ENCODE data around the gene C16orf74. TPM values are rescaled to one million over a fixed set of nuclear protein-coding genes. Genes with fewer than 3 reads are reported as not detected.

Gene C16orf74
- total RNA-seq, 6 experiments from 2014 or later: 13.4 to 18.6 (median 15.7) TPM

GRCh38 chr16:85665929-85666328 is 85.0 kb downstream of the C16orf74 start:
- Mint-ChIP-seq H3K27me3 (ENCODE audit: insufficient read depth) (peaks cover 12% of the 10 kb centered on the region), H3K36me3 (ENCODE audit: low read depth) (peaks cover 46% of the 10 kb centered on the region), H3K4me1 (ENCODE audit: low read depth) (no peaks in the 10 kb centered on the region), H3K9me3 (no peaks in the 10 kb centered on the region), H3K27ac (no peak overlapping the region), H3K4me3 (no peak overlapping the region; the same call in 1 of the 2 replicates)
- TF ChIP-seq, protein P1, sequence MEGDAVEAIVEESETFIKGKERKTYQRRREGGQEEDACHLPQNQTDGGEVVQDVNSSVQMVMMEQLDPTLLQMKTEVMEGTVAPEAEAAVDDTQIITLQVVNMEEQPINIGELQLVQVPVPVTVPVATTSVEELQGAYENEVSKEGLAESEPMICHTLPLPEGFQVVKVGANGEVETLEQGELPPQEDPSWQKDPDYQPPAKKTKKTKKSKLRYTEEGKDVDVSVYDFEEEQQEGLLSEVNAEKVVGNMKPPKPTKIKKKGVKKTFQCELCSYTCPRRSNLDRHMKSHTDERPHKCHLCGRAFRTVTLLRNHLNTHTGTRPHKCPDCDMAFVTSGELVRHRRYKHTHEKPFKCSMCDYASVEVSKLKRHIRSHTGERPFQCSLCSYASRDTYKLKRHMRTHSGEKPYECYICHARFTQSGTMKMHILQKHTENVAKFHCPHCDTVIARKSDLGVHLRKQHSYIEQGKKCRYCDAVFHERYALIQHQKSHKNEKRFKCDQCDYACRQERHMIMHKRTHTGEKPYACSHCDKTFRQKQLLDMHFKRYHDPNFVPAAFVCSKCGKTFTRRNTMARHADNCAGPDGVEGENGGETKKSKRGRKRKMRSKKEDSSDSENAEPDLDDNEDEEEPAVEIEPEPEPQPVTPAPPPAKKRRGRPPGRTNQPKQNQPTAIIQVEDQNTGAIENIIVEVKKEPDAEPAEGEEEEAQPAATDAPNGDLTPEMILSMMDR (IDR thresholded peaks at IDR 0.05): no peak
- no peak for DNase-seq

GRCh38 chr16:85665373-85665740 is 85.5 kb downstream of the C16orf74 start:
- Mint-ChIP-seq H3K27ac (no peak overlapping the region), H3K27me3 (ENCODE audit: insufficient read depth) (peaks cover 12% of the 10 kb centered on the region), H3K9me3 (no peaks in the 10 kb centered on the region), H3K36me3 (ENCODE audit: low read depth) (peaks cover 40% of the 10 kb centered on the region), H3K4me1 (ENCODE audit: low read depth) (no peaks in the 10 kb centered on the region), H3K4me3 (no peak overlapping the region)
- no peak for DNase-seq
- TF ChIP-seq, protein P1 (IDR thresholded peaks at IDR 0.05): no peak

- no peak overlapping the region for H3K4me3 Mint-ChIP-seq
- peaks cover 17% of the 10 kb centered on the region for H3K27me3 Mint-ChIP-seq (ENCODE audit: insufficient read depth)
- H3K9me3 Mint-ChIP-seq: no peaks in the 10 kb centered on the region
- no peak overlapping the region for H3K27ac Mint-ChIP-seq
- TF ChIP-seq, protein P1 (IDR thresholded peaks at IDR 0.05): no peak
- no peak for DNase-seq
- peaks cover 3% of the 10 kb centered on the region for H3K4me1 Mint-ChIP-seq (ENCODE audit: low read depth)
- peaks cover 35% of the 10 kb centered on the region for H3K36me3 Mint-ChIP-seq (ENCODE audit: low read depth)
Measured at GRCh38 chr16:85664580-85665372, 86.1 kb downstream of the C16orf74 start.

GRCh38 chr16:85663891-85664321 is 87.0 kb downstream of the C16orf74 start:
- Mint-ChIP-seq H3K4me3 (no peak overlapping the region), H3K36me3 (ENCODE audit: low read depth) (peaks cover 28% of the 10 kb centered on the region), H3K9me3 (no peaks in the 10 kb centered on the region), H3K27ac (no peak overlapping the region), H3K27me3 (ENCODE audit: insufficient read depth) (peaks cover 19% of the 10 kb centered on the region), H3K4me1 (ENCODE audit: low read depth) (peaks cover 7% of the 10 kb centered on the region)
- no peak for DNase-seq
- TF ChIP-seq, protein P1 (IDR thresholded peaks at IDR 0.05): no peak

DNA sequence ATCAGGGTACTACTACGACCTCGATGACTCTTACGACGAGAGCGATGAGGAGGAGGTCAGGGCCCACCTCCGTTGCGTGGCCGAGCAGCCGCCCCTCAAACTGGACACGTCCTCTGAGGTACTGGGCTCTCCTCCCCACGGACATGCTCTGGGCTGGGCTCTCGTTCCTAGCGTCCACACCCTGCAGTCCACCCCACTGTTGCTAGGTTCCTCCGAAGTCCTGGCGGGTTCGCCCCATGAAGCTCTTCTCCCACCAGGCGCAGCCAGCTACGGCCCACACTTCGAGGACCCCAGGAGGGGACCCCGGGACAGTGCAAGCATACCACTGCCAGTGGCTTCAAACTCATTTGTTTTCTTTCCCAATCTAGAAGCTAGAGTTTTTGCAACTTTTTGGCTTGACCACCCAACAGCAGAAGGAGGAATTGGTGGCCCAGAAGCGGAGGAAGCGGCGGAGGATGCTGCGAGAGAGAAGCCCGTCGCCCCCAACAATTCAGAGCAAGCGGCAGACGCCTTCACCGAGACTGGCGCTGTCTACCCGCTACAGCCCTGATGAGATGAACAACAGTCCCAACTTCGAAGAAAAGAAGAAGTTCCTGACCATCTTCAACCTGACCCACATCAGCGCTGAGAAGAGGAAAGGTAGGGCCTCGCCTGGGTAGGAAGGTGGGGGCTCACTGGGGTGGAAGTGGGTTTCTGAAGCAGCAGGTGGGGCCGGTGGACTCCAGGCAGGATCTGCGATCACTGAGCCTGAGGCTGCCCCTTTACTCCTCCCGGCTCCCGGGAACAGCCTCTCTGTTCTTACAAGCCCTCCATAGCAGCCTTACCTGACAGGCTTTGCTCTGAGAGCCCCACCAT is 87.7 kb downstream of the C16orf74 start:
- Mint-ChIP-seq H3K36me3 (ENCODE audit: low read depth) (peaks cover 28% of the 10 kb centered on the region), H3K27me3 (ENCODE audit: insufficient read depth) (peaks cover 17% of the 10 kb centered on the region), H3K4me3 (no peak overlapping the region), H3K4me1 (ENCODE audit: low read depth) (peaks cover 7% of the 10 kb centered on the region), H3K9me3 (no peaks in the 10 kb centered on the region), H3K27ac (0 out of 2 replicates have a peak overlapping the region, but pooled peaks have one; percentile 11)
- TF ChIP-seq, protein P1 (IDR thresholded peaks at IDR 0.05): no peak
- no peak for DNase-seq

Data from HFFc6 (cell line).